SK-N-SH (cell line): Measurements from ENCODE around the gene GALNT18. TPM values are rescaled to one million over a fixed set of nuclear protein-coding genes. Genes with fewer than 3 reads are reported as not detected.

Experiments
- CTCF ChIA-PET: fragments of 300-600, 350-600 bp; formaldehyde crosslinking; extraction: SDS; loops from one replicate; lab custom pipeline; 2021; lab: Yijun Ruan, JAX
- POLR2A ChIA-PET: fragments of 350-600 bp; sonication (Branson Sonifier 250); formaldehyde crosslinking; extraction: SDS; loops from one replicate; lab custom pipeline; 2020; ENCODE audit warnings: antibody characterized with exemption, inconsistent platforms; lab: Yijun Ruan, JAX
- DNase-seq: peaks from one replicate; pipeline ENCODE4 v3.0.0; 2012
- H2AFZ ChIP-seq: fragments of 200-600 bp; sonication (generic); 2 replicates; pipeline ENCODE4 v1.8.1; 2016; ENCODE audit warnings: antibody characterized with exemption, mild to moderate bottlenecking, low read depth
- H3F3A ChIP-seq: fragments of 200-600 bp; sonication (generic); replicated peaks from 2 replicates; pipeline ENCODE3; 2016; ENCODE audit warnings: antibody characterized with exemption, mild to moderate bottlenecking; ENCODE audit not compliant: insufficient read depth
- H3K27ac ChIP-seq, 2 experiments: fragments of 200-500 bp in 1 of 2; fragments of 200-600 bp in 1 of 2; sonication (Bioruptor generic) in 1 of 2; sonication (generic), shearing (Covaris generic) in 1 of 2; 2 replicates each; pipeline versions ENCODE4 v1.5.1 to v1.6.1; 2014 to 2016; ENCODE audit warnings: low read depth in 2 of 2, inconsistent platforms in 1 of 2, low read length in 1 of 2, mild to moderate bottlenecking in 1 of 2, mixed read lengths in 1 of 2
- H3K27me3 ChIP-seq: fragments of 200-600 bp; sonication (generic), shearing (Covaris generic); 2 replicates; pipeline ENCODE4 v1.6.1; 2016; ENCODE audit warnings: mixed run types; ENCODE audit not compliant: insufficient read depth
- H3K36me3 ChIP-seq, 2 experiments: fragments of 200-500 bp in 1 of 2; fragments of 200-600 bp in 1 of 2; sonication (Bioruptor generic) in 1 of 2; sonication (generic) in 1 of 2; replicated peaks in 1 of 2; 2 replicates each; pipeline versions ENCODE3 to v1.5.1; 2014 to 2016; ENCODE audit warnings: low read length in 1 of 2, mild to moderate bottlenecking in 1 of 2; ENCODE audit not compliant: insufficient read depth in 2 of 2, control insufficient read depth in 1 of 2
- H3K4me1 ChIP-seq, 2 experiments: fragments of 200-500 bp in 1 of 2; fragments of 200-600 bp in 1 of 2; sonication (Bioruptor generic) in 1 of 2; sonication (generic), shearing (Covaris generic) in 1 of 2; 2 replicates each; pipeline versions ENCODE4 v1.5.1 to v1.6.1; 2014 to 2016; ENCODE audit warnings: low read depth in 1 of 2, low read length in 1 of 2, mixed run types in 1 of 2; ENCODE audit not compliant: insufficient read depth in 2 of 2, control insufficient read depth in 1 of 2
- H3K4me2 ChIP-seq: fragments of 200-600 bp; sonication (generic), shearing (Covaris generic); 2 replicates; pipeline ENCODE4 v1.6.1; 2017; ENCODE audit warnings: mixed run types
- H3K4me3 ChIP-seq, 2 experiments: fragments of 200-500 bp in 1 of 2; fragments of 200-600 bp in 1 of 2; sonication (Bioruptor generic) in 1 of 2; sonication (generic), shearing (Covaris generic) in 1 of 2; 2 replicates each; pipeline versions ENCODE4 v1.5.1 to v1.8.1; 2014 to 2016; ENCODE audit warnings: low read depth in 2 of 2, inconsistent platforms in 1 of 2, low read length in 1 of 2, mild to moderate bottlenecking in 1 of 2, mixed read lengths in 1 of 2, moderate library complexity in 1 of 2
- H3K79me2 ChIP-seq: fragments of 200-600 bp; sonication (generic); 2 replicates; pipeline ENCODE4 v1.8.1; 2017; ENCODE audit warnings: mild to moderate bottlenecking; ENCODE audit not compliant: insufficient read depth
- H3K9ac ChIP-seq: fragments of 200-600 bp; sonication (generic); 2 replicates; pipeline ENCODE4 v1.6.1; 2017; ENCODE audit warnings: mixed run types
- H3K9me2 ChIP-seq: fragments of 200-600 bp; sonication (generic); 2 replicates; pipeline ENCODE4 v1.6.1; 2017; ENCODE audit warnings: mixed run types
- H3K9me3 ChIP-seq: fragments of 200-600 bp; sonication (generic); 2 replicates; pipeline ENCODE4 v1.6.1; 2017; ENCODE audit warnings: mixed run types, mild to moderate bottlenecking, moderate library complexity
- H4K20me1 ChIP-seq: fragments of 200-600 bp; sonication (generic); 2 replicates; pipeline ENCODE4 v1.6.1; 2017; ENCODE audit warnings: mild to moderate bottlenecking, mixed run types; ENCODE audit not compliant: insufficient read depth
- CHD2 ChIP-seq: fragments of 150-350 bp; IDR thresholded peaks from 2 replicates; pipeline ENCODE4 v1.6.1; 2018; ENCODE audit warnings: low read length; ENCODE audit not compliant: partially characterized antibody
- ELF1 ChIP-seq: IDR thresholded peaks from 2 replicates; pipeline ENCODE4 v1.4.0; 2012
- EP300 ChIP-seq, 2 experiments: IDR thresholded peaks; 2 replicates each; pipeline versions ENCODE4 v1.4.0 to v1.6.1; 2012; ENCODE audit warnings: borderline replicate concordance in 1 of 2, low read depth in 1 of 2, low read length in 1 of 2
- FOSL2 ChIP-seq: IDR thresholded peaks from 2 replicates; pipeline ENCODE4 v1.4.0; 2012; ENCODE audit warnings: low read depth, mild to moderate bottlenecking, moderate library complexity, borderline replicate concordance
- FOXM1 ChIP-seq: IDR thresholded peaks from 2 replicates; pipeline ENCODE4 v1.4.0; 2012; ENCODE audit warnings: low read depth, mild to moderate bottlenecking
- GABPA ChIP-seq: IDR thresholded peaks from 2 replicates; pipeline ENCODE4 v1.4.0; 2012; ENCODE audit warnings: low read depth, mild to moderate bottlenecking
- JUND ChIP-seq: IDR thresholded peaks from 2 replicates; pipeline ENCODE4 v1.4.0; 2012
- NFIC ChIP-seq: IDR thresholded peaks from 2 replicates; pipeline ENCODE4 v1.4.0; 2012; ENCODE audit warnings: borderline replicate concordance
- PBX3 ChIP-seq: IDR thresholded peaks from 2 replicates; pipeline ENCODE4; 2012
- RXRA ChIP-seq: IDR thresholded peaks from 2 replicates; pipeline ENCODE4 v1.4.0; 2012; ENCODE audit warnings: low read depth, mild to moderate bottlenecking, borderline replicate concordance
- SMC3 ChIP-seq: IDR thresholded peaks from 2 replicates; pipeline ENCODE4 v1.6.1; 2012; ENCODE audit warnings: low read depth, low read length, improper control_type of control experiment
- TCF12 ChIP-seq: IDR thresholded peaks from 2 replicates; pipeline ENCODE4 v1.4.0; 2012
- TEAD4 ChIP-seq: IDR thresholded peaks from 2 replicates; pipeline ENCODE4 v1.4.0; 2012; ENCODE audit warnings: mild to moderate bottlenecking, borderline replicate concordance; ENCODE audit not compliant: insufficient read depth
- YY1 ChIP-seq: IDR thresholded peaks from 2 replicates; pipeline ENCODE4 v1.4.0; 2012; ENCODE audit warnings: low read depth, mild to moderate bottlenecking
- ZBTB33 ChIP-seq: IDR thresholded peaks from 2 replicates; pipeline ENCODE4 v1.4.0; 2012; ENCODE audit warnings: low read depth, borderline replicate concordance
- WGBS: methylation state at CpG from one replicate; pipeline ENCODE4 v1.1.6; 2017; ENCODE audit warnings: low lambda C conversion rate; 5-methylcytosine and 5-hydroxymethylcytosine counted together
- polyA plus RNA-seq, 3 experiments: library from polyadenylated mRNA; depleted of rRNA; stranded (reverse); fragments of >200 nt; gene quantifications; 2 replicates each; pipeline ENCODE4 v1.2.3, GENCODE V29; 2012

The GALNT18 gene
- polyA plus RNA-seq, 1 of the 3 experiments (the other 2 are of a cell fraction), result 0.64 TPM

- H3K9ac ChIP-seq, result no peak overlapping the region
- no peak overlapping the region for H3K4me2 ChIP-seq
- H3K36me3 ChIP-seq, result no peaks in the 10 kb centered on the region
- 29% methylated on average over 4 of the region's 4 CpGs for WGBS
- ChIA-PET CTCF (interaction anchor here (0.6 to 2.3 kb wide), 2 partner anchors 10 to 11 kb away, joined by 3 to 6 read pairs; no protein-coding TSS in a partner anchor), POLR2A (no interaction called here)
- H3K4me1 ChIP-seq, result peaks cover 0 to 42% of the 10 kb centered on the region in 2 experiments; a peak in 1 of 4 replicates
- no peak overlapping the region for H2AFZ ChIP-seq
- no peaks in the 10 kb centered on the region for H4K20me1 ChIP-seq
- H3K27me3 ChIP-seq, result no peaks in the 10 kb centered on the region
- no peak overlapping the region; a peak in 1 of 4 replicates for H3K27ac ChIP-seq
- H3K79me2 ChIP-seq, result no peaks in the 10 kb centered on the region
- H3K4me3 ChIP-seq, result no peak overlapping the region
- H3K9me3 ChIP-seq, result no peaks in the 10 kb centered on the region
- no peaks in the 10 kb centered on the region for H3F3A ChIP-seq
- DNase-seq, result no peak
- no peaks in the 10 kb centered on the region for H3K9me2 ChIP-seq
- TF ChIP-seq ELF1 (no peak), GABPA (no peak), EP300 (IDR thresholded peaks at IDR 0.05; ENCODE audit: borderline replicate concordance in 1 of 2, low read depth in 1 of 2, low read length in 1 of 2) (no peak), SMC3 (no peak), JUND (peak; percentile 33; the same call in 1 of the 2 replicates), FOSL2 (peak; percentile 18; the same call in 1 of the 2 replicates)
Measured at GRCh38 chr11:11416917-11417316, 204.9 kb downstream of the GALNT18 start.

GRCh38 chr11:11416502-11416901, 205.3 kb downstream of the GALNT18 start:
- DNase-seq, result no peak
- Histone ChIP-seq H3K4me3 (no peak overlapping the region), H3K27ac (peak overlapping the region in 1 of 2 experiments; percentile 30; a peak in 1 of 4 replicates), H3K36me3 (no peaks in the 10 kb centered on the region), H3K4me2 (no peak overlapping the region), H3K9me3 (no peaks in the 10 kb centered on the region), H3K79me2 (no peaks in the 10 kb centered on the region), H2AFZ (no peak overlapping the region), H3F3A (no peaks in the 10 kb centered on the region), H3K4me1 (peaks cover 0 to 40% of the 10 kb centered on the region in 2 experiments; a peak in 1 of 4 replicates), H4K20me1 (no peaks in the 10 kb centered on the region), H3K9ac (no peak overlapping the region), H3K9me2 (no peaks in the 10 kb centered on the region), H3K27me3 (no peaks in the 10 kb centered on the region)
- ChIA-PET POLR2A (no interaction called here), CTCF (interaction anchor here (0.6 to 2.3 kb wide), 3 partner anchors 9 to 381 kb away, joined by 3 to 6 read pairs (median 3); no protein-coding TSS in a partner anchor)
- TF ChIP-seq TCF12, result peak; percentile 10; the same call in 1 of the 2 replicates
- 0 out of 2 replicates have a peak, but pooled peaks have one; percentile 11 for TF ChIP-seq RXRA
- no peak for TF ChIP-seq EP300 (IDR thresholded peaks at IDR 0.05; ENCODE audit: borderline replicate concordance in 1 of 2, low read depth in 1 of 2, low read length in 1 of 2)
- 47% methylated on average over 5 of the region's 5 CpGs for WGBS

GRCh38 chr11:11415901-11416300, 205.9 kb downstream of the GALNT18 start:
- Histone ChIP-seq H3K79me2 (no peaks in the 10 kb centered on the region), H3K9me2 (no peaks in the 10 kb centered on the region), H3K36me3 (no peaks in the 10 kb centered on the region), H3K4me2 (no peak overlapping the region), H3F3A (no peaks in the 10 kb centered on the region), H3K4me3 (no peak overlapping the region), H3K9me3 (no peaks in the 10 kb centered on the region), H3K27me3 (no peaks in the 10 kb centered on the region), H3K9ac (no peak overlapping the region), H3K4me1 (peaks cover 0 to 35% of the 10 kb centered on the region in 2 experiments; a peak in 1 of 4 replicates), H3K27ac (peak overlapping the region in 1 of 2 experiments; percentile 30; a peak in 1 of 4 replicates), H2AFZ (no peak overlapping the region), H4K20me1 (no peaks in the 10 kb centered on the region)
- DNase-seq, result no peak
- no peak for TF ChIP-seq ELF1
- TF ChIP-seq TEAD4, result no peak
- 0 out of 2 replicates have a peak, but pooled peaks have one; percentile 40 for TF ChIP-seq TCF12
- TF ChIP-seq FOXM1, result no peak
- TF ChIP-seq CHD2, result no peak
- no peak for TF ChIP-seq NFIC
- TF ChIP-seq ZBTB33, result no peak
- TF ChIP-seq YY1, result no peak
- peak in 1 of 2 experiments; percentile 40; a peak in 1 of 4 replicates for TF ChIP-seq EP300 (IDR thresholded peaks at IDR 0.05; ENCODE audit: borderline replicate concordance in 1 of 2, low read depth in 1 of 2, low read length in 1 of 2)
- TF ChIP-seq PBX3, result peak; percentile 38; the same call in 1 of the 2 replicates
- 35% methylated on average over 4 of the region's 4 CpGs for WGBS
- CTCF ChIA-PET, result interaction anchor here (0.6 to 2.3 kb wide), 3 partner anchors 9 to 380 kb away, joined by 3 to 6 read pairs (median 3); no protein-coding TSS in a partner anchor
- POLR2A ChIA-PET, result no interaction called here
